ENCODE data around the gene S1PR4.
"Not testable (repeated sequence)": the region's sequence is repeated elsewhere in the genome, so short reads cannot be mapped to it uniquely, and the experiment has no call there.

Gene S1PR4

DNA sequence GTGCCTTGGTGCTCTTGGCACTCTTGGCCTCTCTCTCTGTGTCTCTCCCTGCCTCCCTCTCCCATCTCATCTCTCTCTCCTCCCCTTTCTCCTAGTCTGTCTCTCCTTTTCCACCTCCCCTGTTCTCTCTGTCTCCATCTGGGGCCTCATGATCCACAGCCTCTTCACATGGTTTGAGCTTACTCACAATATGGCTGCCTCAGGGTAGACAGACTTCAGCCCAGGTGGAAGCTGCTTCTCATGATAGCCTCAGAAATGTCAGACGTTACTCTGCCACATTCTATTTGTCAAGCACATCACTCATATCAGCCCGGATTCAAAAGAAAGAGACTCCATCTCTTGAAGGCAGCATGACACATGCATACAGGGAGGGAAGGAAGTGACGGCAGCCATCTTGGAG lies 18.4 kb upstream of the S1PR4 start:
- peaks cover 3% of the 10 kb centered on the region for H3K36me3 Mint-ChIP-seq (ENCODE audit: low read depth)
- intact Hi-C loops (cut with micrococcal nuclease), result loop anchor here (5.0 kb wide), 1 partner anchor 33 kb away; no protein-coding TSS in a partner anchor
- H3K27ac Mint-ChIP-seq, result peak overlapping the region; percentile 47
- no peaks in the 10 kb centered on the region for H3K27me3 Mint-ChIP-seq
- peaks cover 9% of the 10 kb centered on the region for H3K9me3 Mint-ChIP-seq
- no peak overlapping the region for H3K4me3 Mint-ChIP-seq
- peaks cover 38% of the 10 kb centered on the region for H3K4me1 Mint-ChIP-seq (ENCODE audit: low read depth)

DNA sequence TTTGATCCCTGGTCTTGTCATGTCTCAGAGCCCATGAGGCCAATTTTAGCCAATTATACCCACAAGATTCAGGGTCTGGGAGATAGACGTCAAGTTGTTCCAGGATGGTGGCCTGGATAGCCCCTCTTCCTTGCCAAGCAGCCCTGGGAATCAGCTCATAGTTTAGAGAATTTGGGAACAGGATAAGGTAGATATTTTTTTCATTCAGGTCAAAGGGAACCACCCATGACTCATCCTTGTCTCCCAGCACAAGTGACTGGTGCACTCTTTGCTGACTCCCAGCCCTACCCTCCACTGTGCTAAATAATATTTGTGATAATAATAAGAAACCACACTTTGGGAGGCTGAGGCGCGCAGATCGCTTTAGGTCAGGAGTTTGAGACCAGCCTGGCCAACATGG lies 17.1 kb upstream of the S1PR4 start:
- no peak overlapping the region for H3K4me3 Mint-ChIP-seq
- no peaks in the 10 kb centered on the region for H3K27me3 Mint-ChIP-seq
- H3K9me3 Mint-ChIP-seq, result peaks cover 9% of the 10 kb centered on the region
- intact Hi-C loops (cut with micrococcal nuclease), result loop anchor here (5.0 kb wide), 1 partner anchor 34 kb away; no protein-coding TSS in a partner anchor
- H3K27ac Mint-ChIP-seq, result peak overlapping the region; percentile 47
- peaks cover 46% of the 10 kb centered on the region for H3K4me1 Mint-ChIP-seq (ENCODE audit: low read depth)
- peaks cover 11% of the 10 kb centered on the region for H3K36me3 Mint-ChIP-seq (ENCODE audit: low read depth)

DNA sequence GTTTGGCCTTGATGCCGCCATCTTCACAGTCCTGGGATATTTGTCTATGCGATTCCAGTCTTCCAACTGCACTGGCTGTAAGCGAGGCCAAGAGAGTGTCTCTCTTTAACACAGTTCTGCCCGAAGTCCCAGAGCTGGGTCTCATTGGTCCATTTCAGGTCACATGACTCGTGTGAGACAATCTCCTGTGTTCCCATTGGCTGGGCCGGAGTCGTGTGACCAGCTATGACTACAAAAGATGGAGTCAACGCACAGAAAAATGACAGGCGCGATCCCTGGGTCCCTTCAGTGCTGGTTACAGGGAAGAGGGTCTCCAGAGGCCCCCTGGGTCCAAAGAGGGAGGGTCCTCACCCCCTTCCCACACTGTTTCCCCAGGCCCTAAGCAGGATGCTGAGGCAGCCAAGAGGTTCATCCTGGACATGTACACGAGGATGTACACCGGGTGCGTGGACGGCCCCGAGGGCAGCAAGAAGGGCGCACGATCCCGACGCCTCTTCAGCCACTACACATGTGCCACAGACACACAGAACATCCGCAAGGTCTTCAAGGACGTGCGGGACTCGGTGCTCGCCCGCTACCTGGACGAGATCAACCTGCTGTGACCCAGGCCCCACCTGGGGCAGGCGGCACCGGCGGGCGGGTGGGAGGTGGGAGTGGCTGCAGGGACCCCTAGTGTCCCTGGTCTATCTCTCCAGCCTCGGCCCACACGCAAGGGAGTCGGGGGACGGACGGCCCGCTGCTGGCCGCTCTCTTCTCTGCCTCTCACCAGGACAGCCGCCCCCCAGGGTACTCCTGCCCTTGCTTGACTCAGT lies 15.9 kb upstream of the S1PR4 start:
- Mint-ChIP-seq H3K27ac (no peak overlapping the region), H3K36me3 (ENCODE audit: low read depth) (peaks cover 11% of the 10 kb centered on the region)

DNA sequence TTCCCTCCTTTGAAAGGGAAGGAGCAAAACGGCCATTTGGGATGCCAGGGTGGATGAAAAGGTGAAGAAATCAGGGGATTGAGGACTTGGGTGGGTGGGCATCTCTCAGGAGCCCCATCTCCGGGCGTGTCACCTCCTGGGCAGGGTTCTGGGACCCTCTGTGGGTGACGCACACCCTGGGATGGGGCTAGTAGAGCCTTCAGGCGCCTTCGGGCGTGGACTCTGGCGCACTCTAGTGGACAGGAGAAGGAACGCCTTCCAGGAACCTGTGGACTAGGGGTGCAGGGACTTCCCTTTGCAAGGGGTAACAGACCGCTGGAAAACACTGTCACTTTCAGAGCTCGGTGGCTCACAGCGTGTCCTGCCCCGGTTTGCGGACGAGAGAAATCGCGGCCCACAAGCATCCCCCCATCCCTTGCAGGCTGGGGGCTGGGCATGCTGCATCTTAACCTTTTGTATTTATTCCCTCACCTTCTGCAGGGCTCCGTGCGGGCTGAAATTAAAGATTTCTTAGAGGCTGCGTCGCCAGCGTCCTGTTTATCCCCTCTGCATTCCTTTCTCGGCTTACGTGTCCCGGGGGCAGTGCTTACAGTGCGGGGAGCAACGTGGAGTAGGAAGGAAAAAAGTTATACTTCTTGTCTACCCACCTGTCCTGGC lies 15.2 kb upstream of the S1PR4 start:
- Mint-ChIP-seq H3K27me3 (no peaks in the 10 kb centered on the region), H3K4me3 (no peak overlapping the region), H3K27ac (no peak overlapping the region), H3K9me3 (peaks cover 9% of the 10 kb centered on the region), H3K36me3 (ENCODE audit: low read depth) (peaks cover 18% of the 10 kb centered on the region), H3K4me1 (ENCODE audit: low read depth) (peaks cover 53% of the 10 kb centered on the region)
- intact Hi-C loops (cut with micrococcal nuclease), result loop anchor here (5.0 kb wide), 1 partner anchor 36 kb away; no protein-coding TSS in a partner anchor

More for the DNA sequence above, 15.9 kb upstream of the S1PR4 start:
- intact Hi-C loops (cut with micrococcal nuclease), result loop anchor here (5.0 kb wide), 1 partner anchor 35 kb away; no protein-coding TSS in a partner anchor
- H3K9me3 Mint-ChIP-seq, result peaks cover 9% of the 10 kb centered on the region
- no peak overlapping the region for H3K4me3 Mint-ChIP-seq
- H3K4me1 Mint-ChIP-seq (ENCODE audit: low read depth), result peaks cover 46% of the 10 kb centered on the region
- no peaks in the 10 kb centered on the region for H3K27me3 Mint-ChIP-seq

DNA sequence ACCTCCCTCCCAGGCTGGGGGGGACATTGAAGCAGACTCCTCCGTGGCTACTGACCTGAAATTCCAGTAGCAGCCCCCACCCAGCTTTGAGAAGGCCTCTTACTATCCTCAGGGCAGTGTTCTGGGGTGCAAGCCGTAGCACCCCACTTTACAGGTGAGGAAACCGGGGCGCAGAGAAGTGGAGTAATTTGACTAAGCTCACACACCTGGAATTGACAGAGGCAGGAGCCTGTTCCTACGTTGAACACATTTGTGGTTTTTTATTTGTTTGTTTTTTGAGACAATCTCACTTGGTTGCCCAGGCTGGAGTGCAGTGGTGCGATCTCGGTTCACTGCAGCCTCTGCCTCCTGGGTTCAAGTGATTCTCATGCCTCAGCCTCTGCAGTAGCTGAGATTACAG lies 14.6 kb upstream of the S1PR4 start:
- Mint-ChIP-seq H3K9me3 (peaks cover 9% of the 10 kb centered on the region), H3K36me3 (ENCODE audit: low read depth) (peaks cover 18% of the 10 kb centered on the region), H3K27me3 (no peaks in the 10 kb centered on the region), H3K4me3 (no peak overlapping the region), H3K4me1 (ENCODE audit: low read depth) (peaks cover 54% of the 10 kb centered on the region), H3K27ac (no peak overlapping the region)
- intact Hi-C loops (cut with micrococcal nuclease), result loop anchor here (5.0 kb wide), 1 partner anchor 37 kb away; no protein-coding TSS in a partner anchor

DNA sequence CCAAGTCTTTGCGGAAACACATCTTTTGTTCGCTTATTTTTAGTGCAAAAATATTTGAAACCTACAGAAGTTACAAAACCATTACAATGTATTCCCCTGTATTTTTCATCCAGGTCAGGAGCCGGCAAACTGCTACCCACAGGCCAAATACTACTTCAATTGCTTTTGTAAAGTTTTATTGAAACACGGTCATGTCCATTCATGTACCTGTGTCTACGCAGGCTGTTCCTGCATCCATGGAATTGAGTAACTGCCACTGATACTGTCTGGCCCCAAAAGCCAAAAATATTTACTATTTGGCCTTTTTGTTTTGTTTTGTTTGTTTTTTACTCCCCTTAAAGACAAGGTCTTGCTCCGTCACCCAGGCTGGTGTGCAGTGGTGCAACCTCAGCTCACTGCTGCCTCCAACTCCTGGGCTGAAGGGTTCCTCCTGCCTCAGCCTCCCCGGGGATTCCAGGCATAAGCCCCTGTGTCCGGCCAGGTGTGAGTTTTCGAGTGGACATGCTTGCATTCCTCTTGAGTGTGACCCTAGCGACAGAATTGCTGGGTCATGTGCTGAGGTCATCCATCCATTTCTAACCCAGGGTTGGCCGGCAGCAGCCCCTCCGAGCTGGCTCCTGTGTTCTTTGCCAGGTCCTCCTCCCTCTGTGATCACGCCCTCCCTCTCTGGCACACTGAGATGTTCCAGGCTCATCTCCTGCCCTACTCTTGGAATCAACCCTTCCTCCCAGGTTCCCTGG lies 10.9 kb upstream of the S1PR4 start:
- peaks cover 71% of the 10 kb centered on the region for H3K4me1 Mint-ChIP-seq (ENCODE audit: low read depth)
- intact Hi-C loops (cut with micrococcal nuclease), result no loop called here
- no peak overlapping the region for H3K4me3 Mint-ChIP-seq
- no peaks in the 10 kb centered on the region for H3K9me3 Mint-ChIP-seq
- peak overlapping the region; percentile 33 for H3K27ac Mint-ChIP-seq
- peaks cover 18% of the 10 kb centered on the region for H3K36me3 Mint-ChIP-seq (ENCODE audit: low read depth)
- no peaks in the 10 kb centered on the region for H3K27me3 Mint-ChIP-seq

DNA sequence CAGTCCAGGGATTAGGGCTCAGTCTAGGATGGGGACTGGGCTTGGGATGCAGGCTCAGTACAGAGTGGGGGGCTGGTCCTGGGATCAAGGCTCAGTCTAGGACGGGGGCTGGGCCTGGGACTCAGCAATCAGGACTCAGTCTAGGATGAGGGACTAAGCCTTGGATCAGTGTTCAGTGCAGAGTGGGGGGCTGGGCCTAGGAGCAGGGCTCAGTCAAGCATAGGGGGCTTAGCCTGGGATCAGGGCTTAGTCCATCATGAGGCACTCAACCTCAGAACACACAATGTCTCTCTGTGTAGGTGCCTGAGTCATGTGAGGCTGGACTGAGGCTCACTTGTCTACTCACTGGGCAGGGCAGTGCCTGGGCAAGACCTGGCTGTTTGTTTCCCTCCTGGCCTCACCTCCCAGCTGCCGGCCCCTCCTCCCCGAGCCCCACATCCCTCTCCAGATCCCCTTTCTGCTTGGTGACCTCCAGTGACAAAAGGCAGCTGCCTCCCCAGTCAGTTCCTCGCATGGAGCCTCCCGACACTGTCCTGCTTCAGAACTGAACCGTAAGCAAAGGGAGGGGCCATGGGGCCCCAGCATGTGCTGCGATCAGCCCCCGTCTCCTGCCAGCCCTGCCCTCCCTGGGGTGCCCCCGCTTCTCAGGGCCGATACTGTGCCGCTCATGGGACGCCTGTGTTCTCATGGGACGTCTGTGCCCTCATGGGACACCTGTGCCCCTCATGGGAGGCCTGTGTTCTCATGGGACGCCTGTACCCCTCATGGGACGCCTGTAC lies 6.5 kb upstream of the S1PR4 start:
- H3K27ac Mint-ChIP-seq, result peak overlapping the region; percentile 20

DNA sequence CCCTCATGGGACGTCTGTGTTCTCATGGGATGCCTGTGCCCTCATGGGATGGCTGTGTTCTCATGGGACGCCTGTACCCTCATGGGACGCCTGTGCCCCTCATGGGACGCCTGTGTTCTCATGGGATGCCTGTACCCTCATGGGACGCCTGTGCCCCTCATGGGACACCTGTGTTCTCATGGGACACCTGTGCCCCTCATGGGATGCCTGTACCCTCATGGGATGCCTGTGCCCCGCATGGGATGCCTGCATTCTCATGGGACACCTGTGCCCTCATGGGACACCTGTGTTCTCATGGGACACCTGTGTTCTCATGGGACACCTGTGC lies 5.9 kb upstream of the S1PR4 start:
- intact Hi-C loops (cut with micrococcal nuclease); H3K27me3 Mint-ChIP-seq; H3K4me3 Mint-ChIP-seq; H3K36me3 Mint-ChIP-seq (ENCODE audit: low read depth); H3K9me3 Mint-ChIP-seq: not testable (repeated sequence)
- H3K27ac Mint-ChIP-seq, result peak overlapping the region; percentile 20
- H3K4me1 Mint-ChIP-seq (ENCODE audit: low read depth), result peaks cover 60% of the 10 kb centered on the region

More for the DNA sequence above, 6.5 kb upstream of the S1PR4 start:
- Mint-ChIP-seq H3K4me1 (ENCODE audit: low read depth) (peaks cover 57% of the 10 kb centered on the region), H3K36me3 (ENCODE audit: low read depth) (peaks cover 7% of the 10 kb centered on the region), H3K4me3 (no peak overlapping the region), H3K9me3 (no peaks in the 10 kb centered on the region), H3K27me3 (no peaks in the 10 kb centered on the region)
- intact Hi-C loops (cut with micrococcal nuclease), result no loop called here

DNA sequence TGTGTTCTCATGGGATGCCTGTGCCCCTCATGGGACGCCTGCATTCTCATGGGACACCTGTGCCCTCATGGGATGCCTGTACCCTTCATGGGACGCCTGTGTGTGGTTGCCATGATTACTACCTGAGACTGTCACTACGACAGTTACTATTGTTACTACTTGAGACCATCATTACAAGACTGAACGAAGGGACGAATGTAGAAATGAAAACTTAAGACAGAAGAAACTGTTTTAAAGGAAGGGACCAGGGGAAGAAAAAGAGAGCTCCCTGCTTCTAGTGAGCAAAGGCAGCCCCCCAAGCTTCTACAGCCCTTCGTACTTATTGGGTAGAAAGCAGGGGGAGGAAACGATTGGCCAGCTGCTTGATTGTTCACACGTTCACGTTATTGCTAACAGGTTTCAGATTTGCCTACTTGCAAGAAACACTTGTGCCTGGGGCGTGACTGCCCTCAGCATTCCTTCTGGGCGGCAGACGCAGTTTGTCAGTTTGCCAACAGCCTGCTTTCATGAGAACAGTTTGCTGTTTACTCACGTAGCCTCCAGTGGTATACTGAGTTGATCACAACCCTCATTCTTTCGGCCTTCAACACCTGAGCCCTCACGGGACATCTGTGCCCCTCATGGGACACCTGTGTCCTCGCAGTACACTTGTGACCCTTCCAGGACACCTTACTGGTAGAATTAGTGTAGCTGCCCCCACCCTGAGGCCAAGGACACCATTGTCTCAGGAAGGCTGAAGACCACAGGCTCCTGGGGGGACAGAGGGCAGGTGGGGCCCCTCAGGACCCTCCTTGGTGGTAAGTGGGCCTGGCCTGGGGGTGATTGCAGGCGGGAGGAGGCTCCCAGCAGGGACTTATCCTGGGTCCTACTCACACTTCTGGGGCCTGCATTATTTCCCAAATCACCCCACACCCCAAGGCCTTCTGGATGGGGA lies 2.5 kb upstream of the S1PR4 start:
- intact Hi-C loops (cut with micrococcal nuclease), result no loop called here

DNA sequence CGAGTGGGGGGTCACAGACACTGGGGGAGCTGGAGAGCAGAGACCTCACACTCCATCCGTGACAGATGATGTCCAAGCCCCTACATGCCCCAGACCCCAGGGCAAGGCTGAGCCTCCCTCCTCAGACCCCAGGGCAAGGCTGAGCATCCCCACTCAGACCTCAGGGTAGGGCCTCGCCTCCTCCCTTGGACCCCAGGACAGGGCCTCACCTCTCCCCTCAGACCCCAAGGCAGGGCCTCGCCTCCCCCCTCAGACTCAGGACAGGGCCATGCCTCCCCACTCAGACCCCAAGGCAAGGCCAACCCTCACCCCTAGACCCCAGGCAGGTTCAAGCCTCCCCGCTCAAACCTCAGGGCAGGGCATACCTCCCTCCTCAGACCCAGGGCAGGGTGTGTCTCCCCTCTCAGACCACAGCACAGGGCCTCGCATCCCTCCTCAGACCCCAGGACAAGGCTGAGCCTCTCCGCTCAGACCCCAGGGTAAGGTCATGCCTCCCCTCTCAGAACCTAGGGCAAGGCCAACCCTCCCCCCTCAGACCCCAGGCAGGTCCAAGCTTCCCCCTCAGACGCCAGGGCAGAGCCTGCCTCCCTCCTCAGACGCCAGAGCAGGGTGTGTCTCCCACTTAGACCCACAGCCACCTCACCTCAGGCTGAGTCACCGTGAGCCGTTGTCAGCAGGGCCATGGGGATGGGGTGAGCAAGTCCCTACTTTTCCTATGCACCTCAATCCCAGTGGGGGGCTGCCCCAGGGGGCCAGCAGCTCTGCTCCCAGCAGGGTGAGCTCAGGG lies 1.7 kb upstream of the S1PR4 start:
- H3K27me3 Mint-ChIP-seq, result no peaks in the 10 kb centered on the region
- intact Hi-C loops (cut with micrococcal nuclease), result no loop called here
- no peaks in the 10 kb centered on the region for H3K36me3 Mint-ChIP-seq (ENCODE audit: low read depth)
- H3K9me3 Mint-ChIP-seq, result no peaks in the 10 kb centered on the region
- H3K4me3 Mint-ChIP-seq, result peak overlapping the region; percentile 53
- H3K27ac Mint-ChIP-seq, result peak overlapping the region; percentile 70
- peaks cover 53% of the 10 kb centered on the region for H3K4me1 Mint-ChIP-seq (ENCODE audit: low read depth)

More for the DNA sequence above, 2.5 kb upstream of the S1PR4 start:
- Mint-ChIP-seq H3K9me3 (no peaks in the 10 kb centered on the region), H3K4me3 (no peak overlapping the region), H3K27me3 (no peaks in the 10 kb centered on the region), H3K4me1 (ENCODE audit: low read depth) (peaks cover 61% of the 10 kb centered on the region), H3K27ac (peak overlapping the region; percentile 70), H3K36me3 (ENCODE audit: low read depth) (no peaks in the 10 kb centered on the region)

DNA sequence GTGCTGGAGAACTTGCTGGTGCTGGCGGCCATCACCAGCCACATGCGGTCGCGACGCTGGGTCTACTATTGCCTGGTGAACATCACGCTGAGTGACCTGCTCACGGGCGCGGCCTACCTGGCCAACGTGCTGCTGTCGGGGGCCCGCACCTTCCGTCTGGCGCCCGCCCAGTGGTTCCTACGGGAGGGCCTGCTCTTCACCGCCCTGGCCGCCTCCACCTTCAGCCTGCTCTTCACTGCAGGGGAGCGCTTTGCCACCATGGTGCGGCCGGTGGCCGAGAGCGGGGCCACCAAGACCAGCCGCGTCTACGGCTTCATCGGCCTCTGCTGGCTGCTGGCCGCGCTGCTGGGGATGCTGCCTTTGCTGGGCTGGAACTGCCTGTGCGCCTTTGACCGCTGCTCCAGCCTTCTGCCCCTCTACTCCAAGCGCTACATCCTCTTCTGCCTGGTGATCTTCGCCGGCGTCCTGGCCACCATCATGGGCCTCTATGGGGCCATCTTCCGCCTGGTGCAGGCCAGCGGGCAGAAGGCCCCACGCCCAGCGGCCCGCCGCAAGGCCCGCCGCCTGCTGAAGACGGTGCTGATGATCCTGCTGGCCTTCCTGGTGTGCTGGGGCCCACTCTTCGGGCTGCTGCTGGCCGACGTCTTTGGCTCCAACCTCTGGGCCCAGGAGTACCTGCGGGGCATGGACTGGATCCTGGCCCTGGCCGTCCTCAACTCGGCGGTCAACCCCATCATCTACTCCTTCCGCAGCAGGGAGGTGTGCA lies 587 bp downstream of the S1PR4 start:
- peaks cover 58% of the 10 kb centered on the region for H3K4me1 Mint-ChIP-seq (ENCODE audit: low read depth)
- no peaks in the 10 kb centered on the region for H3K9me3 Mint-ChIP-seq
- no peaks in the 10 kb centered on the region for H3K27me3 Mint-ChIP-seq
- H3K4me3 Mint-ChIP-seq, result peak overlapping the region; percentile 84
- H3K36me3 Mint-ChIP-seq (ENCODE audit: low read depth), result peaks cover 3% of the 10 kb centered on the region
- peak overlapping the region; percentile 97 for H3K27ac Mint-ChIP-seq
- intact Hi-C loops (cut with micrococcal nuclease), result no loop called here
